ENCODE results near the gene EIF3B.

EIF3B gene

DNA sequence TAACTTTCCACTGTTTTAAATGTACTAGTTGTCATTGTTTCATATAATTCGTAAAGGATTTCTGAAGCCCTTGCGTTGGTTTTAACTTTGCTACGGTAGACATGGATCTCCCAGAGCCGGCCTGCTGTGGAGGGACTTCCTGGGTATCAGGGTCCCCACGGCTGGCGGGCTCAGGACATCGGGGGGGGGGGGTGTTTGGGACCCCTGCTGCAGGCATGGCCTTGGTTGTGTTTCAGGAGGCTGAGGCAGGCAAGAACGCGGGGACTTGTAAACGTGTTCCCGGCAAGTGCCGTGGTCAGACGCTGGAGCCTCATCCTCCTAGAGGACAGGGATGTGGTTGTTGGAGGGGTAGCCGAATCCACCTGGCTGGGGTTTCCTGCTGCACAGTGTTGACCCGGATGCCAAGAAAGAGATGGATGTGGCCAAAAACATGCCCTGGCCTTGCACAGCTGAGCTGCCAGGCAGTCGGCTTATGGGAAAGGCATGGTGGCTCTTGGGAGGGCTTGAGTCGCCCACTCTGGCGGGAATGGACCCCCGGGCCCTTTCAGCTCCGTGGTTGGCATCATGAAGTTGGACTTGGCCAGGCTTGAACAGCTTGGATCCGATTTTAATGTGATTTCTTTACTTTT, 27.4 kb downstream of the EIF3B start:
- TF ChIP-seq GATA2 (IDR thresholded peaks at IDR 0.05; ENCODE audit: low read depth, low read length), result no peak
- TF ChIP-seq GATA3 (IDR thresholded peaks at IDR 0.05; ENCODE audit: low read depth, low read length), result no peak

DNA sequence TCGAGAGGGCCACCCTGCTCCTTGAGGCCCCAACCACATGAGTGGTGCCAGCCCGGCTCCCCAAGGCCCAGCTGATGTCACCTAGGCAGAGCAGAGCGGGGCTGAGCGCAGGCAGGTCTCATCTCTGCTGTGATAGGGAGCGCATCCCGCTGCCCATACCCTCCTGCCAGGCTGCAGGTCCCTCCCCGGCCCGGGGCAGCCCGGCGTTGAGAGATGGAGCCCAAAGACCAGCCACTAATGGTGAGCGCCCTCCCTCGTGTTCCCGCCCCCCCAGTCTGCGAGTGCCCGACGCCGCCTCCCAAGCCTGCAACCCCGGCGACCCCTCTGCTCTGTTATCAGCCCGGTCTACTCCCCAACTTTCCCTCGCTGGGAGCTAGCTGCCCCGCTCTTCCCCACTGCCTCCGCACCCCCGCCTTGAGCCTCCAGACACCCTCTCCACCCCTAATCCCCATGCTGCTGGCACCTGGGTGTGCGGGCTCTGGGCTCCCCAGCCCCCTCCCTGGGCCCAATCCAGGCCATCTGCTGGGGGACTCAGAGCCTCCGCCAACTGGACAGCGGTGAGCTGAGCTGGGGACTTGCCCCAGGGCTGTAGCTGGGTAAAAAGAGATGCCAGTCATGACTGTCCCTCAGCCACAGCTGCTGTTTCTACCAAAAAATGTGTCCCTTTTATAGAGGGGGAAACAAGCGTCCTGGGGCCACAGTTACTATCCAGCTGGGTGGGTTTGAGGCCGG, 29.1 kb downstream of the EIF3B start:
- no peak for TF ChIP-seq GATA3 (IDR thresholded peaks at IDR 0.05; ENCODE audit: low read depth, low read length)
- no peak for TF ChIP-seq GATA2 (IDR thresholded peaks at IDR 0.05; ENCODE audit: low read depth, low read length)

DNA sequence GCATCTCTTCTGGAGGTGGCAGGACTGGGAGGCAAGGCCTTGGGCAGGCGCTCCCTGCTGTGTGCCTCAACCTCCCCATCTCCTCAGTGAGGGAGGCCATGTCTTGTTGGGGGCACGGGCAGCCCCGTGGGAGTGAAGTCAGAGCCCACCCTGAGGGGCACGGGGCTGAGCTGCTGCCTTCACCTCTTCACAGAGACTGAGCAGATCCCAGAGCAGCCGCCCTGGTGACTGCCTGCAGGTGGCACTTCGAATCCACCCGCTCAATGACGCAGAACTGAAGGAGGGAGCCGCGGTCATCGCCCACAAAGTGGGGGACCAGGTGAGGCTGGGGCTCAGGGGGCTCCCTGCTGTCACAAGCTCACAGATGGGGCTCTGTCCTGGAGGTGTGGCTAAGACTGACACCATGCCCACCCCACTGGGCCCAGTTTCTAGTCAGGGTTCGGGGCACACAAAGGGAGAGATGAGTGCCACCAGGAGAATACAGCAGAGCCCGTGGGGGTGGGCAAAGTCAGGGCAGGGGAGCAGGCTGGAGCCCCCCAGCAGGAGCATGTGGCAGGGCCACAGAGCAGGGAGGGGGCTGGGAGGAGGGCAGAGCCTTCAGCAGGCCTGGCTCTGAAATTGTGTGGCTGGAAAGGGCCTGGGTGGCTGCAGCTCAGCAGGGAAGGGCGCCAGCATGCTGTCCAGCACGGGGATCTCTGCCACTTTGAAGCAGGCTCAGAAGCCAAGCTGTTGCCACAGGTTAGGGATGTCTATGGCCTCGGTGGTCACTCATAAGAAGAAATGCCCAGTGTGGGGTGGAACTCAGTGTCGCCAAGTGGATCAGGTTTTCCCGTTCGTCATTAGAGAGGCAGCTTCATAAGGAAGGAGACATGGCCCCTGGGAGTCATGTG, 30.0 kb downstream of the EIF3B start:
- no peak for TF ChIP-seq GATA2 (IDR thresholded peaks at IDR 0.05; ENCODE audit: low read depth, low read length)
- no peak for TF ChIP-seq GATA3 (IDR thresholded peaks at IDR 0.05; ENCODE audit: low read depth, low read length)

DNA sequence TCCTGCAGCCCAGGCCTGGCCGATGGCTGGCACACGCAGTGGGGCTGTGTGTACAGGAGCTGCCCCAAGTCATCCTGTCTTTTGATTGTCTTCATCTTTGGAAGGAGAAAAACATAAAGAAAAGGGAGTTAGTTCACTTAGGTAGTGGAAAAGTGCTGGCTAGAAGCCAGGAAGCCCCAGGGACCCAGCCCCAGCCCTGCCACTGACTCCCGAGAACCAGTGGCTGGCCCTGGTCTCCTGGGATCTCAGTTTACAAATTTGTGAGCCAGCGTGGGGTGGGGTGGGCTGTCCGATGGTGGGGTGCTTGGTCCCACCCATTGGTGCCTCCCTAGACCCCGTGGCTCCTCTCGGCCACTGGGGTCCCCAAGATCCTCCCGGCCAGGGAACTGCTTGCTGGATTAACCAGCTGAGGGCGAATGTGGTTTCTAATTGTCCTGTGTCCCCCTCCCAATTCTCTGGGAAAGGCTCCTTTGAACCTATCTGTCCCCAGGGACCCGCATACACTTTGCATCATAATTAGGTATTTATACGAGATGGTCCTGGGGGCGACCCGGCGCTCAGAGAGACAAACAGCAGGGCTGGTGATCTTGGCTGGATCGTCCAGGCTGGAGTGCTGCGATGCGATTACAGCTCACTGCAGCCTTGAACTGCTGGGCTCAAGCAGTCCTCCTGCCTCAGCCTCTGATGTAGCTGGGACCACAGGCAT, 32.5 kb downstream of the EIF3B start:
- TF ChIP-seq GATA3 (IDR thresholded peaks at IDR 0.05; ENCODE audit: low read depth, low read length) (no peak), GATA2 (IDR thresholded peaks at IDR 0.05; ENCODE audit: low read depth, low read length) (no peak)

DNA sequence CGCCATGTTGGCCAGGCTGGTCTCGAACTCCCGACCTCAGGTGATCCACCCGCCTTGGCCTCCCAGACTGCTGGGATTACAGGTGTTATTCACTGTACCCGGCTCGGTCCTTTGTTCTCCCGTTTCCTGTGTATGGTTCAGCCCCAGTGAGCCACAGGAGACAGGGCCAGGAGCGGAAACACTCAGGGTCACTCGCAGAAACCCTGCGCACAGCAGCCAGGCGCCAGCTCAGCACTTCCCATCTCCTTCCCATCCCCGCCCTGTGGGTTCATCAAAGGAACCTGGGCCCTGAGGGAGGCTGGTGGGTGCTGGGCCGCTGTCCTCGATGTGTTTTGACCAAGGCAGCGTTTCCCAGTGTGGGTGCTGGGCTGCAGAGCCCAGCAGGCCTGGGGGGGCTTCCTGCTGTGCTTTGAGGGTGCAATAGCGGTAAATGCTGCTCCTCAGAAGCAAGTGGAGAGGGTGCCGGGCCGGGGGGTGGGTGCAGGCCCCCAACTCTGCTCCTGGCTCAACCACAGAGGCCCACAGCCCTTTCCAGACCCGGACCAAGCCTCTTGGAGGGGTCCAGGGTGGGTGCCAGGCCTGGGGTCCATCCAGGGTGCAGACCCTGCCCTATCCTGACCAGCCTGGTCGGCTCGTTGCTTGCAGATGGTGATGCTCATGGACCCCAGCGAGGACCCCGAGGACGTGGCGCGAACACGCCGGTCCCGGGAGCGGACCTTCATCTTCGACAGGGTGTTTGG, 33.4 kb downstream of the EIF3B start:
- TF ChIP-seq GATA2 (IDR thresholded peaks at IDR 0.05; ENCODE audit: low read depth, low read length) (no peak), GATA3 (IDR thresholded peaks at IDR 0.05; ENCODE audit: low read depth, low read length) (no peak)

DNA sequence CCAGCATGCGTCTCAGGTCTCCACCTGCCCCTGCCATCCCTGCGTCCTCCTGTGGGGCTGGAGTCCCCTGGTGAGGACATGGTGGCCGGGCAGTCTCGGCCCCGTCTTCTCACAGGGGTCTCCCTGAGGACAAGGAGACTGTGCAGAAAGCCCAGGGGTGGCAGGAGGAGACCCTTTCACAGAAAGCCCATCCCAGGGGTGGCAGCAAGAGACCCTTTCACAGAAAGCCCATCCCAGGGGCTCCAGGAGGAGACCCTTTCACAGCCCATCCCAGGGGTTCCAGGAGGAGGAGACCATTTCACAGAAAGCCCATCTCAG, 34.0 kb downstream of the EIF3B start:
- TF ChIP-seq GATA3 (IDR thresholded peaks at IDR 0.05; ENCODE audit: low read depth, low read length) (no peak), GATA2 (IDR thresholded peaks at IDR 0.05; ENCODE audit: low read depth, low read length) (no peak)

DNA sequence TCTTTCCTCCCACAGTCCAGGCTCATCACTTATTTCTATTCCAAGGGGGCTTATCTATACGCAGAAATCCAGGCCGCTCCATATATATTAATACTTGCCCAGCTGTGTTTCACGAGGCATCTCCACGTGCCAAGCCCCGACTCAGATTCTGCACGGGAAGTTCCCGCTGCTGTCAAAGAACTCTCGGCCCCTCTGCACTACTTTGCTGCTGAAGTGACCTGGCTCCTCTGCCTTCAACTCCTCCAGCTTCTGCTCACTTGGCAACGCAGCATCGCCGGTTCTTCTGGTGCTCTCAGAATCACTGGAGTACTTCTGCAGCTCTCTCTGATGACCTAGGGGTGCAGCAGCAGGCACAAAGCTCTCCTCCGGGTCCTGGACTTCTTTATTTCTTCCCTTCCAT, 39.1 kb downstream of the EIF3B start:
- TF ChIP-seq GATA2 (IDR thresholded peaks at IDR 0.05; ENCODE audit: low read depth, low read length) (no peak), GATA3 (IDR thresholded peaks at IDR 0.05; ENCODE audit: low read depth, low read length) (no peak)

DNA sequence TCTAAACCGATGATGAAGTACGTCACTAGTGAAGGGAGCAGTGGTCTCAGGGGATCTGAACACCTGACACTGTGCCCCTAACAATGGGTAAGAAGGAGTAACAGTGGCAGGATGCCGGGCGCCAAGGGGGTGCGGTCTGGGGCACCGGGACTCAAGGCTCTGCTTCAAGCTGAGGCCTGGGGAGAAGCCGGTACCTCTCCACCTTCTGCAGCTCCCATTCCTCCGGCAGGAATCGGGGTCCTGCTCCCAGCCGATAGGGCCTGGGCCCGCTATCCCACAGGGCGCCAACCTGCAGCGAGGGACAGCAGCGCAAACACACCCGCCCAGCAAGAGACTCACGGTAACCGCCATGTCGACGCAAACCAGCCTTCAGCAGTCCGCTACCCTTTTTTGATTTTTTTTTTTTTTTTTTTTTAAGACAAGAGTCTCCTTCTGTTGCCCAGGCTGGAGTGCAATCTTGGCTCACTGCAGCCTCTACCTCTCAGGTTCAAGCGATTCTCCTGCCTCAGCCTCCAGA, 40.0 kb downstream of the EIF3B start:
- no peak for TF ChIP-seq GATA2 (IDR thresholded peaks at IDR 0.05; ENCODE audit: low read depth, low read length)
- no peak for TF ChIP-seq GATA3 (IDR thresholded peaks at IDR 0.05; ENCODE audit: low read depth, low read length)

DNA sequence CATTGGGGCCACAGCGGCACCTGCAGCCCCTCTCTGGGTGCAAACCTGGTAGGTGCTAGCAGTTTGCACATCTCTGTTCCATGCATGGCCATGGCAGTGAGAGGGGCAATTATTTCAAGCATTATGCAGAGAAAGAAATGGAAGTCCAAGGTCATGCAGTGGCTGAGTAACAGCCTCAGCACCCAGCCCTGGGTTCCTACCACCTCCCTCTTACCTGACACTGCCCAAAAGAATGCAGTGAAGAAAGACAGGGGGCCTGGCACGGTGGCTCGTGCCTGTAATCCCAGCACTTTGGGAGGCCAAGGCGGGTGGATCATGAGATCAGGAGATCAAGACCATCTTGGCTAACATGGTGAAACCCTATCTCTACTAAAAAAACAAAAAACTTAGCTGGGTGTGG, 43.9 kb downstream of the EIF3B start:
- TF ChIP-seq GATA3 (IDR thresholded peaks at IDR 0.05; ENCODE audit: low read depth, low read length) (no peak), GATA2 (IDR thresholded peaks at IDR 0.05; ENCODE audit: low read depth, low read length) (no peak)

DNA sequence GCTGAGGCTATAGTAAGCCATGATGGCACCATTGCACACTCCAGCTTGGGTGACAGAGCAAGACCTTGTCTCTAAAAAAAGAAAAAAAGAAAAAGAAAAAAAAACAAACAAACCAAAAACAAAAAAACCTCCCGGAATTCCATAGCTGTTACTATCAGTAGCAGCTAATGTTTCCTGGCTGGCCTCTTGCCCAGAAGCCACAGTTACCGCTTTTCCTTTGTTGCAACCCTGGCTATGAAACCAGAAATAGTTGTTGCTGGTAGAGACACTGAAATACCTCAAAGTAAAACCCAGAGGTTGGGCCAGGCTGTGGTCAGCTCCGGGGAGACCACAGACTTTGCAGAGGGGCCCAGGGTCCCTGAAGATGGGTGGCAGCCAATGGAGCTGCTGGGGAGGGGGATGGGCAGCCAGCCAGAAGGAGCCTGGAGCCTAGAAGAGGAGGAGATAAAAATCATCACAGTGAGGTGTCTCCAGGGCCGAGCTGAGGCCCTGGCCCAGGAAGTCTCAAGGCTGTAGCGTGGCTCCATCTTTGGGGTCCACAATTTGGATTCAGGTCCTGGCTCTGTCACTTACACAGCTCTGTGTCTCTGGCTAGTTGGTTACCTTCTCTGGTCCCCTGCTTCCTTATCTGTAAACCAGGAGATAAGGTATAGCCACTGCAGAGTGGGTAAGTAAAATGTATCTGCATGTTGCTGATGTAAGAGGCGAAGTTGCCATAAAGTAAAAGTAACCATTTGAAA, 45.4 kb downstream of the EIF3B start:
- TF ChIP-seq GATA3 (IDR thresholded peaks at IDR 0.05; ENCODE audit: low read depth, low read length) (no peak), GATA2 (IDR thresholded peaks at IDR 0.05; ENCODE audit: low read depth, low read length) (peak; percentile 66; the same call in 1 of the 2 replicates)

DNA sequence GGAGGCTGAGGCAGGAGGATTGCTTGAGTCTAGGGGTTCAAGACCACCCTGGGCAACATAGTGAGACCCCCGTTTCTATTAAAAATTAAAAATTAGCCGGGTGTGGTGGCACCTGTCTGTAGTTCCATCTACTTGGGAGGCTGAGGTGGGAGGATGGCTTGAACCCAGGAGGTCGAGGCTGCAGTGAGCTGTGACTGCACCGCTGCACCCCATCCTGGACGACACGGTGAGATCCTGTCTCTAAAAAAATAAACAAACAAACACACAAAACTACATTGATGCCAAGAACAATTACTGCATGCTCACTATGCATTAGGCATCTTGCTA, 48.0 kb downstream of the EIF3B start:
- TF ChIP-seq GATA3 (IDR thresholded peaks at IDR 0.05; ENCODE audit: low read depth, low read length) (no peak), GATA2 (IDR thresholded peaks at IDR 0.05; ENCODE audit: low read depth, low read length) (no peak)

DNA sequence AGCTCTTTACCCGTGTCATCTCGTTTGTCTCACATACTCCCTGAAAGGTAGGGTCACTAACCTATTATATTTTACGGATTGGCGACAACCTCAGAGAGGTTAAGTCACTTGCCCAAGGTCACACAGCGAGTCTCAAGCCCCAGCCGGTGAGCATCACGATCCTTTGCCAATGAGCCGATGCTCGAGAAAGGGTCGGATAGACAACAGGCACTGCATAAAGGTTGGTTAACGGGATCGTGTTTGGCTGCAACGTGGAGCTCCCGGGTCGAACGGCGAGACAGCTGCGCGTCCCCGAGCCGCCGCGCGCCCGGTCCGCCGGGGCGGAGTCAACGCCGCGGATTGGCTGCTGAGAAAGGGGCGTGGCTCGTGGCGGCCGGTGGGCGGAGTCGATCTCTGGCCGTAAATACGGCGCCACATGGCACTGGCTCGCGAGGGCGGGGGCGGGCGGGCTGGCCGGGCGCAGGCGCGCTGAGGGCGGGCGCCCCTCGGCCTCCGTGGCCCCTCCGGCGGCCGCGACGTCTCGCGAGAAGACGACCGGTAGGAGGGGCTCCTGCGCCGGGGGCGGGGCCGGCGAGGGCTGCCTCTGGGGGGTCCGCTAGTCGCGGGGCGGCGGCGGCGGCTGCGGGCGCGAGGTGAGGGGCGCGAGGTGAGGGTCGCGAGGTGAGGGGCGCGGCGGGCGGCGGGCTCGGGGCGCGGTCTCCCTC, 48.5 kb downstream of the EIF3B start, which contains the start of gene CHST12:
CHST12 (plus strand) TSS at position 598 of the 704 bp plus-strand sequence. CDS start 29,029 bp downstream, outside the sequence.
- no peak for TF ChIP-seq GATA3 (IDR thresholded peaks at IDR 0.05; ENCODE audit: low read depth, low read length)
- TF ChIP-seq GATA2 (IDR thresholded peaks at IDR 0.05; ENCODE audit: low read depth, low read length), result no peak

Measured in SH-SY5Y (cell line).